IPS-18c (cell line): ENCODE results near the gene CNTN2.

Experiments
- H3K4me3 ChIP-seq: 2 replicates; pipeline ENCODE4 v1.7.0; 2013; ENCODE audit warnings: low read depth, mild to moderate bottlenecking, low read length, moderate library complexity; ENCODE audit not compliant: insufficient read depth
- H3K9me3 ChIP-seq: one replicate; pipeline ENCODE4 v1.6.1; 2013; ENCODE audit warnings: mild to moderate bottlenecking, low read length, moderate library complexity; ENCODE audit not compliant: control insufficient read depth, insufficient read depth

The CNTN2 gene

GRCh38 chr1:205042911-205043806, at the start of gene CNTN2:
Gene CNTN2 (plus strand): TSS chr1:205043212. CDS start chr1:205053186, 9,974 bp downstream.
- H3K9me3 ChIP-seq = no peaks in the 10 kb centered on the region
- peak within 1 kb of the TSS; percentile 20; the same call in 1 of the 2 replicates for H3K4me3 ChIP-seq

- Histone ChIP-seq H3K4me3 (no peak overlapping the region), H3K9me3 (no peaks in the 10 kb centered on the region)
Measured at GRCh38 chr1:204994086-204994862, 48.7 kb upstream of the CNTN2 start.

- no peaks in the 10 kb centered on the region for H3K9me3 ChIP-seq
- H3K4me3 ChIP-seq = no peak overlapping the region
Measured at GRCh38 chr1:204996981-204997380, 46.0 kb upstream of the CNTN2 start.

- no peaks in the 10 kb centered on the region for H3K9me3 ChIP-seq
Measured at GRCh38 chr1:204997591-204998355, 45.2 kb upstream of the CNTN2 start.

GRCh38 chr1:205001162-205001561, 41.9 kb upstream of the CNTN2 start:
- H3K9me3 ChIP-seq = no peaks in the 10 kb centered on the region
- no peak overlapping the region for H3K4me3 ChIP-seq

More at GRCh38 chr1:204997591-204998355, 45.2 kb upstream of the CNTN2 start:
- no peak overlapping the region for H3K4me3 ChIP-seq

GRCh38 chr1:205002705-205003104, 40.3 kb upstream of the CNTN2 start:
- Histone ChIP-seq H3K9me3 (no peaks in the 10 kb centered on the region), H3K4me3 (no peak overlapping the region)

- no peak overlapping the region for H3K4me3 ChIP-seq
- H3K9me3 ChIP-seq = no peaks in the 10 kb centered on the region
Measured at GRCh38 chr1:205003358-205004131, 39.5 kb upstream of the CNTN2 start.

GRCh38 chr1:205004351-205004750, 38.7 kb upstream of the CNTN2 start:
- Histone ChIP-seq H3K9me3 (no peaks in the 10 kb centered on the region), H3K4me3 (no peak overlapping the region)

- H3K9me3 ChIP-seq = no peaks in the 10 kb centered on the region
- H3K4me3 ChIP-seq = no peak overlapping the region
Measured at GRCh38 chr1:205008896-205009295, 34.1 kb upstream of the CNTN2 start.

- H3K4me3 ChIP-seq = no peak overlapping the region
- no peaks in the 10 kb centered on the region for H3K9me3 ChIP-seq
Measured at GRCh38 chr1:205009670-205010069, 33.3 kb upstream of the CNTN2 start.

- H3K9me3 ChIP-seq = no peaks in the 10 kb centered on the region
Measured at GRCh38 chr1:205012391-205013140, 30.4 kb upstream of the CNTN2 start.

GRCh38 chr1:205013683-205014367, 29.2 kb upstream of the CNTN2 start:
- Histone ChIP-seq H3K9me3 (peaks cover 3% of the 10 kb centered on the region), H3K4me3 (no peak overlapping the region)

More at GRCh38 chr1:205012391-205013140, 30.4 kb upstream of the CNTN2 start:
- no peak overlapping the region for H3K4me3 ChIP-seq

- Histone ChIP-seq H3K9me3 (peaks cover 3% of the 10 kb centered on the region), H3K4me3 (no peak overlapping the region)
Measured at GRCh38 chr1:205014783-205015182, 28.2 kb upstream of the CNTN2 start.

- Histone ChIP-seq H3K4me3 (no peak overlapping the region), H3K9me3 (peaks cover 3% of the 10 kb centered on the region)
Measured at GRCh38 chr1:205015241-205015640, 27.8 kb upstream of the CNTN2 start.

GRCh38 chr1:205016075-205016474, 26.9 kb upstream of the CNTN2 start:
- Histone ChIP-seq H3K9me3 (peaks cover 3% of the 10 kb centered on the region), H3K4me3 (no peak overlapping the region)
